HL-60 (cell line): ENCODE data around the gene SEPTIN12.

Experiments
- CTCF ChIP-seq: IDR thresholded peaks from one replicate; pipeline ENCODE4 v1.5.1; 2011; ENCODE audit warnings: low read length, control low read depth, inconsistent platforms; ENCODE audit not compliant: insufficient read depth
- POLR2AphosphoS5 ChIP-seq: IDR thresholded peaks from 2 replicates; pipeline ENCODE4 v1.6.1; 2012; ENCODE audit warnings: low read depth

- no peak for TF ChIP-seq CTCF
- TF ChIP-seq POLR2AphosphoS5, result no peak
These were observed 38.4 kb upstream of the SEPTIN12 start for GRCh38 chr16:4826526-4826925.
